ENCODE measurements around the gene MEIS2. TPM values are rescaled to one million over a fixed set of nuclear protein-coding genes. Genes with fewer than 3 reads are reported as not detected.

MEIS2 gene
- total RNA-seq, 4 donors from 2014 or later = 9.0 to 18.5 (median 16.3) TPM

GRCh38 chr15:36977659-36978058, 122.7 kb downstream of the MEIS2 start:
- H3K36me3 ChIP-seq = no peaks in the 10 kb centered on the region
- H3K27me3 ChIP-seq = no peaks in the 10 kb centered on the region
- H3K4me3 ChIP-seq = no peak overlapping the region
- no peak for DNase-seq (ENCODE audit: low spot score in 2 of 2)
- no peaks in the 10 kb centered on the region for H3K9me3 ChIP-seq
- H3K27ac ChIP-seq = no peak overlapping the region
- no peak for TF ChIP-seq CTCF (IDR thresholded peaks at IDR 0.05)
- no peak for TF ChIP-seq EP300 (IDR thresholded peaks at IDR 0.05)
- TF ChIP-seq POLR2A (IDR thresholded peaks at IDR 0.05) = no peak
- TF ChIP-seq POLR2AphosphoS5 (IDR thresholded peaks at IDR 0.05) = no peak
- no peaks in the 10 kb centered on the region for H3K4me1 ChIP-seq

GRCh38 chr15:36972704-36973103, 127.6 kb downstream of the MEIS2 start:
- no peaks in the 10 kb centered on the region for H3K9me3 ChIP-seq

GRCh38 chr15:36970522-36970921, 129.8 kb downstream of the MEIS2 start:
- H3K9me3 ChIP-seq = no peaks in the 10 kb centered on the region
- H3K4me3 ChIP-seq = no peak overlapping the region
- no peak for DNase-seq (ENCODE audit: low spot score in 2 of 2)
- TF ChIP-seq EP300 (IDR thresholded peaks at IDR 0.05) (no peak), CTCF (IDR thresholded peaks at IDR 0.05) (no peak), POLR2A (IDR thresholded peaks at IDR 0.05) (no peak), POLR2AphosphoS5 (IDR thresholded peaks at IDR 0.05) (no peak)
- H3K27ac ChIP-seq = no peak overlapping the region
- H3K4me1 ChIP-seq = no peaks in the 10 kb centered on the region
- H3K36me3 ChIP-seq = no peaks in the 10 kb centered on the region
- no peaks in the 10 kb centered on the region for H3K27me3 ChIP-seq
- 80% methylated on average over 5 of the region's 5 CpGs for WGBS

More at GRCh38 chr15:36972704-36973103, 127.6 kb downstream of the MEIS2 start:
- no peaks in the 10 kb centered on the region for H3K36me3 ChIP-seq
- DNase-seq (ENCODE audit: low spot score in 2 of 2) = no peak
- H3K27ac ChIP-seq = no peak overlapping the region
- TF ChIP-seq POLR2A (IDR thresholded peaks at IDR 0.05) (no peak), EP300 (IDR thresholded peaks at IDR 0.05) (no peak), POLR2AphosphoS5 (IDR thresholded peaks at IDR 0.05) (no peak), CTCF (IDR thresholded peaks at IDR 0.05) (no peak)
- no peak overlapping the region for H3K4me3 ChIP-seq
- H3K4me1 ChIP-seq = no peaks in the 10 kb centered on the region
- H3K27me3 ChIP-seq = no peaks in the 10 kb centered on the region
- WGBS = 61% methylated on average over 3 of the region's 3 CpGs

GRCh38 chr15:36967929-36968328, 132.4 kb downstream of the MEIS2 start:
- WGBS = 91% methylated on average over 4 of the region's 4 CpGs
- Histone ChIP-seq H3K4me1 (no peaks in the 10 kb centered on the region), H3K27me3 (no peaks in the 10 kb centered on the region), H3K4me3 (no peak overlapping the region), H3K9me3 (no peaks in the 10 kb centered on the region), H3K27ac (no peak overlapping the region), H3K36me3 (no peaks in the 10 kb centered on the region)
- no peak for DNase-seq (ENCODE audit: low spot score in 2 of 2)
- TF ChIP-seq EP300 (IDR thresholded peaks at IDR 0.05) (no peak), POLR2AphosphoS5 (IDR thresholded peaks at IDR 0.05) (no peak), CTCF (IDR thresholded peaks at IDR 0.05) (no peak), POLR2A (IDR thresholded peaks at IDR 0.05) (no peak)

GRCh38 chr15:36966708-36967107, 133.6 kb downstream of the MEIS2 start:
- no peak overlapping the region for H3K27ac ChIP-seq
- no peaks in the 10 kb centered on the region for H3K36me3 ChIP-seq
- TF ChIP-seq CTCF (IDR thresholded peaks at IDR 0.05) (no peak), POLR2AphosphoS5 (IDR thresholded peaks at IDR 0.05) (no peak), EP300 (IDR thresholded peaks at IDR 0.05) (no peak)
- no peak overlapping the region for H3K4me3 ChIP-seq
- no peaks in the 10 kb centered on the region for H3K27me3 ChIP-seq
- no peak for DNase-seq (ENCODE audit: low spot score in 2 of 2)
- no peaks in the 10 kb centered on the region for H3K4me1 ChIP-seq
- H3K9me3 ChIP-seq = no peaks in the 10 kb centered on the region

Data from suprapubic skin (tissue), 4 donors.